ENCODE data around the gene MT1HL1.

MT1HL1 gene

DNA sequence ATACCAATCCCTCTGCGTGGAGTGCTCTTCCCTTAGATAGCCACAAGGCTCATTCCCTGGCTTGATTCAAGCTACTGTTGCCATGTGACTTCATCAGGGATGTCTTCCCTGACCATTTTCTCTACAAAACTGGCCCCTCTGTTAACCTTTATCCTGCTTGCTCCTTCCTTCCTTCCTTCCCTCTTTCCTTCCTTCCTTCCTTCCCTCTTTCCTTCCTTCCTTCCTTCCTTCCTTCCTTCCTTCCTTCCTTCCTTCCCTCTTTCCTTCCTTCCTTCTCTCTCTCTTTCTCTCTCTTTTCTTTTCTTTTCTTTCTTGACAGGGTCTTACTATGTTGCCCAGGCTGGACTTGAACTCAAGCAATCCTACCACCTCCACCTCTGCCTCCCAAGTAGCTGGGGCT lies 31.5 kb upstream of the MT1HL1 start:
- Histone ChIP-seq H3K36me3 (ENCODE audit: control insufficient read depth, insufficient read depth, low read length) (no peaks in the 10 kb centered on the region), H3K4me1 (ENCODE audit: control insufficient read depth, insufficient read depth, low read length) (peaks cover 3% of the 10 kb centered on the region), H3K9ac (ENCODE audit: low read length) (no peak overlapping the region), H3K27me3 (ENCODE audit: control insufficient read depth, insufficient read depth, low read length) (no peaks in the 10 kb centered on the region), H3K27ac (ENCODE audit: low read depth, low read length) (no peak overlapping the region), H3K4me3 (ENCODE audit: low read length) (no peak overlapping the region)

DNA sequence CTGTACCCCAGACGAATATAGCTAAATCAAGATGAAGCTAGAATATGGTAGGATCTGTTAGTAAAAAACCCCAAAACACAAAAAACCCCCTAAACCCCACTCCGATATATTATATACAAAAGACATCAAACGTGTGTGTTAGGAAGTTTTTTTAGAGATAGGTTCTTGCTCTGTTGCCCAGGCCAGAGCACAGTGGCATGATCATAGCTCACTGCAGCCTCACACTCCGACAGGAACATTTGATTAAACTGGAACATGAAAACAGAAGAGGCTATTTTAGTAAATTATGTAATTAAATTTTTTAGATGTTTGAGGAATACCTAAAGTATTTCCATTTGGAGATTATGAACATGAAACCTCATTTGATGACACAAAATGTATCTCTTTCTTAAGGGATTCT lies 29.6 kb upstream of the MT1HL1 start:
- no peaks in the 10 kb centered on the region for H3K4me1 ChIP-seq (ENCODE audit: control insufficient read depth, insufficient read depth, low read length)
- H3K4me3 ChIP-seq (ENCODE audit: low read length), result no peak overlapping the region
- no peak overlapping the region for H3K9ac ChIP-seq (ENCODE audit: low read length)
- no peak overlapping the region for H3K27ac ChIP-seq (ENCODE audit: low read depth, low read length)
- no peaks in the 10 kb centered on the region for H3K27me3 ChIP-seq (ENCODE audit: control insufficient read depth, insufficient read depth, low read length)
- no peaks in the 10 kb centered on the region for H3K36me3 ChIP-seq (ENCODE audit: control insufficient read depth, insufficient read depth, low read length)

DNA sequence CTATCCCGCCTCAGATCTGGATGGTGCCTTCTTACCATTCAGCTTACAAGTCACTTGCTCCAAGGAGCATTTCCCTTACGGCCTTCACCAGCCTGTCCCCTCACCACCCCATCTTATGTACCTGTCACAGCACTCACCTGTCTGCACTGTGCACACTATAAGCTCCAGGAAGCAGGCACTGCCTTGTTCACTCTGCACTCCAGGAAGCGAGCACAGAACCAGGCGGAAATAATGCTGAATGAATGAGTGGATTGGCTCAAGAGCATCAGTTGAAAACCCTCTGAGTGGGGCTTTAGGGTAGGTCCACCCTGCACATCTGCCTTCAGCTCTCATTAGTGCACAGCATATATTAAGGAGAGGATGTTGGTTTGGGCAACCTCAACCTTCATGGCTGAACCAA lies 28.8 kb upstream of the MT1HL1 start:
- no peaks in the 10 kb centered on the region for H3K27me3 ChIP-seq (ENCODE audit: control insufficient read depth, insufficient read depth, low read length)
- H3K36me3 ChIP-seq (ENCODE audit: control insufficient read depth, insufficient read depth, low read length), result no peaks in the 10 kb centered on the region
- no peak overlapping the region for H3K27ac ChIP-seq (ENCODE audit: low read depth, low read length)
- H3K9ac ChIP-seq (ENCODE audit: low read length), result no peak overlapping the region
- no peak overlapping the region for H3K4me3 ChIP-seq (ENCODE audit: low read length)
- H3K4me1 ChIP-seq (ENCODE audit: control insufficient read depth, insufficient read depth, low read length), result no peaks in the 10 kb centered on the region

DNA sequence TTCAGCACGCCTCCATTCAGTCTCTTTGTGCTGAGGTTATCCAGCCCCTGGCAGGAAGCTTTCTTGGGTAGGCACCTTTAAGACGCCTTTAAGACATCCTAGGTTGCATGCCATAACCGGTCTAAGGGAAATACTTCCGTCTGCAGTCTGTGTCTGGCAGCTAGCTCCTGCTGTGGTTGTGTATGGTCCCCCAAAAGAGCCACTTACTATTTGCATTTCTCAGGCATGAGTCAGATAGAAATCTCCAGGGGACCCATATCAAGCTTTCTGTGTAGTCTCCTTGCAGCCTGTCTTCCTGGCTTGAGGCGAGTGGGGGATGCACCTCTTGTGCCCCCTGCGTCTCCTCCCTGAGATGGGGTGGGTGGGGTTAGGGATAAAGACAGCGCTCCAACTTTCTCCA lies 27.8 kb upstream of the MT1HL1 start:
- H3K27ac ChIP-seq (ENCODE audit: low read depth, low read length), result no peak overlapping the region
- H3K4me3 ChIP-seq (ENCODE audit: low read length), result no peak overlapping the region
- H3K4me1 ChIP-seq (ENCODE audit: control insufficient read depth, insufficient read depth, low read length), result no peaks in the 10 kb centered on the region
- H3K27me3 ChIP-seq (ENCODE audit: control insufficient read depth, insufficient read depth, low read length), result no peaks in the 10 kb centered on the region
- no peak overlapping the region for H3K9ac ChIP-seq (ENCODE audit: low read length)
- H3K36me3 ChIP-seq (ENCODE audit: control insufficient read depth, insufficient read depth, low read length), result no peaks in the 10 kb centered on the region

DNA sequence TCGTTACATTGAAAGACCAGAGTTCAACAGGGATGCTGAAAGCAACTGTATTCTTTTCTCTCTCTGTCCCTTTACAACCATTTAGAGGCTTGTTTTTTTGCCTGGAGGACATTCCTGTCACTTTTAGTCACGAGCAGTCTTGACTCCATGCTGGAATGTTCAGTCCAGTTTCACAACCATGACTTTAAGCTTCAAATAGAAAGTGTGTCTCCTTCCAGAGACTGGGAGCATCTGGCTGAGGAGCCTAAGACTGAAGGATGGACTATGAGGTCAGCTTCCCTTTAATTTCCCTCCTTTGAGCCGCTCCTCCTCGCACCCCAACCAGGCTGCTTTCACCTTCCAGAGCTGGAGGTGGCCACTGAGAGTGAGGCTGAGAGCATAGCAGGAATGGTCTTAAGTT lies 27.2 kb upstream of the MT1HL1 start:
- Histone ChIP-seq H3K36me3 (ENCODE audit: control insufficient read depth, insufficient read depth, low read length) (no peaks in the 10 kb centered on the region), H3K27ac (ENCODE audit: low read depth, low read length) (no peak overlapping the region), H3K4me3 (ENCODE audit: low read length) (no peak overlapping the region), H3K27me3 (ENCODE audit: control insufficient read depth, insufficient read depth, low read length) (no peaks in the 10 kb centered on the region), H3K4me1 (ENCODE audit: control insufficient read depth, insufficient read depth, low read length) (no peaks in the 10 kb centered on the region), H3K9ac (ENCODE audit: low read length) (no peak overlapping the region)

DNA sequence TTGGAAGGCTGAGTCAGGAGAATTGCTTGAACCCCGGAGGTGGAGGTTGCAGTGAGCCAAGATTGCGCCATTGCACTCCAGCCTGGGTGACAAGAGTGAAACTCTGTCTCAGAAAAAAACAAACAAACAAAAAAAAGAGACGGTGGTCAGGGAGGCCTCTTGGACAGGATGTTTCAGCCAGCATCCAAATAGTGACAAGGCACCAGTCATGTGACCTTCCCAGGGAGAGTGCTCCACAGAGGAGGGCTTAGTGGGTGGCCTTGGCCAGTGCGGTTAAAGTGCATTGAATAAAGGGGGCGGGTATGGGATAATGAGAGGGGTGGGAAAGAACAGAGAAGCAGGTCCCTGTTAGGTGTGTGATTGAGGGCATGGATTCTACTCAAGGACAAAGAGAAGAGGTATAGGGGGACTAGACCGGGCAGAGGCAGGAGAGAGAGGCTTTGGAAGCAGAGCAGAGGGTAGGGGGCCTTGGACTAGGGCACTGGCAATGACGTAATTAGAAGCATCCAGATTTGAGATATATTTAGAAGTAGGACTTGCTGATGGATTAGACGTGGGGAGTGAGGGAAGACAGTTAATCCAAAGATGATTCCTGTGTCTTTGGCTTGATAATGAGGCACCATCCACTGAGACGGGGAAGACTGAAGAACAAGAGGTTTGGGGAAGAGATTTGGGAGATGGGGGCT lies 25.8 kb upstream of the MT1HL1 start:
- Histone ChIP-seq H3K27ac (ENCODE audit: low read depth, low read length) (no peak overlapping the region), H3K4me3 (ENCODE audit: low read length) (no peak overlapping the region), H3K27me3 (ENCODE audit: control insufficient read depth, insufficient read depth, low read length) (no peaks in the 10 kb centered on the region), H3K9ac (ENCODE audit: low read length) (no peak overlapping the region), H3K4me1 (ENCODE audit: control insufficient read depth, insufficient read depth, low read length) (no peaks in the 10 kb centered on the region), H3K36me3 (ENCODE audit: control insufficient read depth, insufficient read depth, low read length) (no peaks in the 10 kb centered on the region)

DNA sequence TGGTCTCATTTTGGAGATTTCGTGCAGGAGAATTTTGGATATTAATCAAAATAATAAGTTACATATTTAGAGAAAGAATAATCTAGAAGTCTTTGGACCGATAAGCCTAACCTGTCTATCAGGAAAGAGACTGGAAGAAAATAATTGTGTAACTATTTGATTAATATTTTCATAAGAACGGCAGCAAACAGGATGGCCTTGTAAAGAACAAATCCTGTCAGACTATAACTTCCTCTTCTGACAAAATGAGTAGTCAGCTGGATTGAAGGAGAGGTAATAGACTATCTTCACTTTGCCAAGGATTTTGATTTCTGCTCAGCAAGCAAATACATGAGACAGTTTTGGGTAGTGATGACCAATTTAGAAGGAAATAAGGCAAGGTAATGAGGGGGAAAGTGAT lies 25.0 kb upstream of the MT1HL1 start:
- Histone ChIP-seq H3K36me3 (ENCODE audit: control insufficient read depth, insufficient read depth, low read length) (no peaks in the 10 kb centered on the region), H3K9ac (ENCODE audit: low read length) (no peak overlapping the region), H3K27me3 (ENCODE audit: control insufficient read depth, insufficient read depth, low read length) (no peaks in the 10 kb centered on the region), H3K27ac (ENCODE audit: low read depth, low read length) (no peak overlapping the region), H3K4me1 (ENCODE audit: control insufficient read depth, insufficient read depth, low read length) (no peaks in the 10 kb centered on the region), H3K4me3 (ENCODE audit: low read length) (no peak overlapping the region)

DNA sequence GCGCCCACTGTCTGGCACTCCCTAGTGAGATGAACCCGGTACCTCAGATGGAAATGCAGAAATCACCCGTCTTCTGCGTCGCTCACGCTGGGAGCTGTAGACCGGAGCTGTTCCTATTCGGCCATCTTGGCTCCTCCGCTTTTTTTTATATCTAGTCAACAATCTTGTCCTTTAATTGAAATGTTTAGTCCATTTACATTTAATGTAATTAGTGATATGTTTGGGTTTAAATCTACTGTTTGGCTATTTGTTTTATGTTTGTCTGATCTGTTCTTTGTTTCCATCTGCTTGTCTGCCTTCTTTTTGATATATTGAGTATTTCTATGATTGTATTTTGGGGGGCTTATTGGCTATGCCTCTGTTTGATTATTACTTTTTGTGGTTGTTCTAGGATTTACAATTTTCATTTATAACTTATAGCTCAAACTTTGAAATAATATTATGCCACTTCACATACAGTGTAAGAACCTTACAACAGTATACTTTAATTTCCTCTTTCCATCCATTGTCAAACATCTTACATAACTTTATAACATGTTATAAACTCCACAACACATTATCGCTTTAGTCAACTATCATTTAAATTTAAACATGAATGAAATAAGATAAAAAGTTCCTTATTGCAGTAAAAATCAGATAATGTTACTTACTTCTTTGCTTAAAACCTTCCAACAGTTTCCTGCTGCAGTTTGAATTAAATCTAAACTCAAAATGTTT lies 21.3 kb upstream of the MT1HL1 start:
- Histone ChIP-seq H3K4me3 (ENCODE audit: low read length) (no peak overlapping the region), H3K36me3 (ENCODE audit: control insufficient read depth, insufficient read depth, low read length) (no peaks in the 10 kb centered on the region), H3K27ac (ENCODE audit: low read depth, low read length) (no peak overlapping the region), H3K27me3 (ENCODE audit: control insufficient read depth, insufficient read depth, low read length) (no peaks in the 10 kb centered on the region), H3K9ac (ENCODE audit: low read length) (no peak overlapping the region), H3K4me1 (ENCODE audit: control insufficient read depth, insufficient read depth, low read length) (no peaks in the 10 kb centered on the region)

DNA sequence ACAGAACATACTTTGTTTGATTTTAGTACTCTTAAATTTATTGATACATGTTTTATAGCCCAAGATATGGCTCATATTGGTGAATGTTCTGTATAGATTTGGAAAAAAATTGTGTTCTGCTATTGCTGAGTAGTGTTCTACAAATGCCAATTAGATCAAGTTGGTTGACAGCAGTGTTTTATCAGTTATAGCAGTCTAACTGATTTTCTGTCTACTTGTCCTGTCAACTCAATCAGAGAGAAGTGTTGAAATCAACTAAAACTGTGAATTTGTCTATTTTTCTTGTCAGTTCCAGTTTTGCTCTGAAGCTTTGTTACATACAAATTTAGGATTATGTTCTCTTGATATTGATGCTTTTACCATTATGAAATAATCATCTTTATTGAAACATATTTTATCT lies 14.7 kb upstream of the MT1HL1 start:
- H3K4me1 ChIP-seq (ENCODE audit: control insufficient read depth, insufficient read depth, low read length), result no peaks in the 10 kb centered on the region

DNA sequence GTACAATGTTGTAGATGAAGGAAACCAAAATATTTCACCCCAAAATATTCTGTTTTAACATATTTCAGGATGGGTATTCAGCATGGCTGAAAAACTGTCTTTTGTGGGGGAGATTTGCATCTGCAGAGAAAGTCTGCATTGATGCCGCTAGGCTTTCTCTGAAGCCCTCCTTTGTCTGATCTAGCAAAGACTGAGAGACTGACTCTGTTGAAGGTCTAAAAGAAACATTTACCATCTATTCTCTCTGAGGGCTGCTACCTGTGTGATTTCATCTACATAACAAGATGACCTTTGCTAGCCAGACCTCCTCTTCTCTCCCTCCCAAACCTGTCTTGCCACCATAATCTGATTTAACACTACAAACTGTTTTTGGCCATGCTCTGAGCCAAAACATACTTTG lies 12.4 kb upstream of the MT1HL1 start:
- H3K4me1 ChIP-seq (ENCODE audit: control insufficient read depth, insufficient read depth, low read length), result peaks cover 13% of the 10 kb centered on the region
- H3K27me3 ChIP-seq (ENCODE audit: control insufficient read depth, insufficient read depth, low read length), result no peaks in the 10 kb centered on the region
- H3K4me3 ChIP-seq (ENCODE audit: low read length), result no peak overlapping the region
- H3K9ac ChIP-seq (ENCODE audit: low read length), result no peak overlapping the region
- no peaks in the 10 kb centered on the region for H3K36me3 ChIP-seq (ENCODE audit: control insufficient read depth, insufficient read depth, low read length)
- H3K27ac ChIP-seq (ENCODE audit: low read depth, low read length), result no peak overlapping the region

More for the DNA sequence above, 14.7 kb upstream of the MT1HL1 start:
- no peaks in the 10 kb centered on the region for H3K36me3 ChIP-seq (ENCODE audit: control insufficient read depth, insufficient read depth, low read length)
- H3K27ac ChIP-seq (ENCODE audit: low read depth, low read length), result no peak overlapping the region
- no peak overlapping the region for H3K9ac ChIP-seq (ENCODE audit: low read length)
- no peak overlapping the region for H3K4me3 ChIP-seq (ENCODE audit: low read length)
- no peaks in the 10 kb centered on the region for H3K27me3 ChIP-seq (ENCODE audit: control insufficient read depth, insufficient read depth, low read length)

DNA sequence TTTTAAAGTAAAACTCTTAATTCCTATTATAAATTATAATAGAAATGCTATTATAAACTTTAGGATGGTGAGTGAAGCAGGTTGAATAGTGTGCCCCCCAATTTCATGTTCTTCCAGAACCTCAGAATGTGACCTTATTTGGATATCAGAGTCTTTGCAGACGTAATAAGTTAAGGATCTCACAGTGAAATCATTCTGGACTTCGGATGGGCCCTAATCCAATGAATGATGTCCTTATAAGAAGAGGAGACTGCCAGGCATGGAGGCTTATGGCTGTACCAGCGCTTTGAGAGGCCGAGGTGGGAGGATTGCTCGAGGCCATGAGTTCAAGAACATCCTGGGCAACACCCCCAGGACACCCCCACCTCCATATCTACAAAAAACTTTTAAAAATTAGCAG lies 9.4 kb upstream of the MT1HL1 start:
- peak overlapping the region; percentile 71 for H3K27ac ChIP-seq (ENCODE audit: low read depth, low read length)
- H3K9ac ChIP-seq (ENCODE audit: low read length), result no peak overlapping the region
- H3K4me1 ChIP-seq (ENCODE audit: control insufficient read depth, insufficient read depth, low read length), result peaks cover 15% of the 10 kb centered on the region
- no peak overlapping the region for H3K4me3 ChIP-seq (ENCODE audit: low read length)
- no peaks in the 10 kb centered on the region for H3K36me3 ChIP-seq (ENCODE audit: control insufficient read depth, insufficient read depth, low read length)
- H3K27me3 ChIP-seq (ENCODE audit: control insufficient read depth, insufficient read depth, low read length), result no peaks in the 10 kb centered on the region

DNA sequence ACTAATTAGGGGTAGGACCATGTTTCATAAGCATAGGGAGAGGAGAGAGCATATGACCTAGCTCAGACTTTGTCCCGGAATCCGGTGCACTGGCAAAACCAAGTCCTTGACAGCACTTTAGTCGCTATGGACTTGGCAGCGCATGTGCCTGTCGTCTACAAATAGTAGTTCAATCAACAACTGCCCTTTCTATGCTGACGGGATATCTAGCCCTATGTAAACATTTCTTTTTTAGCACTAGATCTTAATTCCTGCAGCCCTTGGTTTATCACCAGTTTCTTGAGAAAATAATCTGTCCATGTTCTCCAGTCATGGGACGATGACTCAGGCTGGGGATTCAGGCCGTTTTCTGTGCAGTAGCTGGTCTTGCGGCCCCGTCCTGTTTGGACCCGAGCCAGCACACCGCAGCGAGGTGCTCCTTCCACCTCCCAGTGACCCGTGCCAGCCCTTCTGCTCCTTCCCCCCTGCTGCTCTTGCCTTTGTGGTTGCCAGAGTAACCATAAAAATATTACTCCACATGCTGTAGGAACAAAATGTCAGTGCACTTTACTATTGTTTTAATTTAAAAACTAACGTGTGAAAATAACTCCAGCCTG lies 8.6 kb upstream of the MT1HL1 start:
- H3K4me1 ChIP-seq (ENCODE audit: control insufficient read depth, insufficient read depth, low read length), result peaks cover 15% of the 10 kb centered on the region
- H3K9ac ChIP-seq (ENCODE audit: low read length), result no peak overlapping the region
- no peaks in the 10 kb centered on the region for H3K27me3 ChIP-seq (ENCODE audit: control insufficient read depth, insufficient read depth, low read length)
- H3K36me3 ChIP-seq (ENCODE audit: control insufficient read depth, insufficient read depth, low read length), result no peaks in the 10 kb centered on the region
- H3K27ac ChIP-seq (ENCODE audit: low read depth, low read length), result peak overlapping the region; percentile 71
- H3K4me3 ChIP-seq (ENCODE audit: low read length), result peak overlapping the region; percentile 31

DNA sequence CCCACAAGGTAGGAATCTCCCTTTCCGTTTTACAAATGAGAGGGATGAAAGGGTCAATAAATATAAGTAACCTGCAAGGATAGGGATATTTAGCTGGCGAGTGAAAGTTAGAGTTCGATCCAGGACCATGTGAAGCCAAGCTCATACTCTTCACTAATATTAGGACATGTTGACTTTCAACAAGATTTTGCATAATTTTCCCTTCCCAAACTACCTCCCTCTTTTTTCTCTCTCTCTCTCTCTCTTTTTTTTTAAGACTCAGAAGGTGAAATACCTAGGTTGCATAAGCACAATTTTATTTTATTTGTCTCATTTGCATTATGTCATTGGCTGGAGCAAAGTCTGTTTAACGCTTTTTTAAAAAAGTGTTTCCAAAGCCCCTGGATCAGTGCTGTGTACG lies 8.1 kb upstream of the MT1HL1 start:
- H3K9ac ChIP-seq (ENCODE audit: low read length), result no peak overlapping the region
- H3K27me3 ChIP-seq (ENCODE audit: control insufficient read depth, insufficient read depth, low read length), result no peaks in the 10 kb centered on the region
- no peak overlapping the region for H3K4me3 ChIP-seq (ENCODE audit: low read length)
- H3K36me3 ChIP-seq (ENCODE audit: control insufficient read depth, insufficient read depth, low read length), result no peaks in the 10 kb centered on the region
- peak overlapping the region; percentile 71 for H3K27ac ChIP-seq (ENCODE audit: low read depth, low read length)
- peaks cover 15% of the 10 kb centered on the region for H3K4me1 ChIP-seq (ENCODE audit: control insufficient read depth, insufficient read depth, low read length)

Data from rectal smooth muscle tissue (tissue), 1 donor.